Effector memory CD4-positive, alpha-beta T cell (primary cell): ENCODE data around the gene SEMA6C.

Source experiments
- DNase-seq, 3 donors: peaks; one replicate each; pipeline ENCODE4 v3.0.0-alpha.2; 2020
- H3K27ac ChIP-seq: 2 replicates; pipeline ENCODE4 v1.7.0; 2013; ENCODE audit warnings: mild to moderate bottlenecking, low read length, moderate library complexity; ENCODE audit not compliant: insufficient read depth, poor library complexity, severe bottlenecking
- H3K27me3 ChIP-seq: replicated peaks from 2 replicates; pipeline ENCODE4 v1.7.0; 2013; ENCODE audit warnings: mild to moderate bottlenecking, low read length; ENCODE audit not compliant: insufficient read depth, control insufficient read depth, poor library complexity, severe bottlenecking
- H3K36me3 ChIP-seq: 2 replicates; pipeline ENCODE4 v1.7.0; 2013; ENCODE audit warnings: mild to moderate bottlenecking, low read length, moderate library complexity; ENCODE audit not compliant: control insufficient read depth, insufficient read depth
- H3K4me1 ChIP-seq: 2 replicates; pipeline ENCODE4 v1.7.0; 2013; ENCODE audit warnings: low read length, mild to moderate bottlenecking; ENCODE audit not compliant: control insufficient read depth, insufficient read depth, poor library complexity, severe bottlenecking
- H3K4me3 ChIP-seq: 2 replicates; pipeline ENCODE4 v1.7.0; 2013; ENCODE audit warnings: low read length, low read depth, mild to moderate bottlenecking; ENCODE audit not compliant: insufficient read depth, poor library complexity, severe bottlenecking
- H3K9me3 ChIP-seq: 2 replicates; pipeline ENCODE4 v1.7.0; 2013; ENCODE audit warnings: mild to moderate bottlenecking, low read length, moderate library complexity; ENCODE audit not compliant: control insufficient read depth

The SEMA6C gene

DNA sequence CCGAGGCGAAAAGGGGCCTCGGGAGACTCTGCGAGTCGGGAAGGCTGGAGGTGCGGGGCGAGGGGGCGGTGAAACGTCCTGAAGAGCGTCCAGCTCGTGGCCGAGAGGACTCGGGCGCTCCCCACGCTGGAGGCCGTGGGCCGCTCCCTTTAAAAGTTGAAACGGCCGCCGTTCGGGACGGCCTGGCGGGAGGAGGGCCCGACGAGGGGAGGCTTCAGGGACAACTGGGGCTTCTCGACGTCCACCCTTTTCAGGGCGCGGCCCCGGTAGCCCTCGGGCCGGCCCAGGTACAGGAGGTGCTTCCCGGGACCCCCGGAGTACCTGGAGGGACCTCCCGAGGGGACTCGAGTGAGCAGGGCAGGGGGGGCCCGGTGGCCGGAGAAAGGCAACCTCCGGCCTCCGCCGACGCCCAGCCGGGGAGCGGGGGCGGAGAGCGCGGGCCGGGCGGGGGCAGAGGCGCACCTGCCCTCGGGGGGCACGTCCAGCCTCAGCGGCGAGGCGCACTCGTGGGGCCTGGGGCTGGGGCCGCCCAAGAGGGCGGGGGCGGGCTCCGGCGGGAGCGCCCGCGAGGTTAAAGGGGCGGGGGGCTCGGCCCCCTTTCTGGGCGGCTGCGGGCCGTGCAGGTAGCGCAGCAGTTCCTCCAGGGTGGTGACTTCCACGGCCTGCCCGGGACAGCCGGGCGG is 14.0 kb downstream of the SEMA6C start:
- H3K36me3 ChIP-seq, result no peaks in the 10 kb centered on the region
- no peaks in the 10 kb centered on the region for H3K9me3 ChIP-seq
- no peak for DNase-seq
- H3K27me3 ChIP-seq, result no peaks in the 10 kb centered on the region
- H3K4me3 ChIP-seq, result no peak overlapping the region
- H3K4me1 ChIP-seq, result no peaks in the 10 kb centered on the region
- no peak overlapping the region for H3K27ac ChIP-seq

DNA sequence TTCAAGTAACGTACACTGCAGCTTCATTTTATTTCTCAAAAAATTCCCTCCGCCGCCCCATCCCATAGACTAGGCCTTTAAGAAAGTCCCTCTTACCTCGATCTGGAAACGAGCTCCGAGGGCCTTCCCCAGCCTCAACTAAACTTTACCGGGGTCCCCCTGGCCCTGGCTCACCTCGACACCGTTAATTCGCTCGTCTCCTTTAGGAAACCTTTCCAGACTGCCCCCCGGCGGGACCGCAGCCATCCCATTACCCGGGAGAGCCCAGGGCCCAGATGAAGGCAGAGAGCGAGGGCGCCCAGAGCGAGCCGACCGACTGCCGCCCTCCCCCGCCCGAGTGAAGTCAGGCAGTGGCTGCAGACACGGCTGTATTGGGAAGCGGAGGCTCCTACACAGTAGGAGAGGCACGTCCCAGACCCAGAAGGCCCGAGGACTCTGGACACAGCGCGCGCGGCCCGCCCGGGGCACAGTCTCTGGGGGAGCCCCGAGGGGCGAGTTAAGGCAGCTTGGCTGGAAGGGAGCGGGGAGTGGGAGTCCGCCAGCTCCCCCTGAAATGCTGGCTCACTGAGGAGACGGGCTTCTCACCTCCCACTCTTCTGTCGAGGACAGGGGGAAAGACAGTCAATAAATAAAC is 14.6 kb downstream of the SEMA6C start:
- no peak overlapping the region for H3K27ac ChIP-seq
- no peaks in the 10 kb centered on the region for H3K36me3 ChIP-seq
- DNase-seq, result no peak

DNA sequence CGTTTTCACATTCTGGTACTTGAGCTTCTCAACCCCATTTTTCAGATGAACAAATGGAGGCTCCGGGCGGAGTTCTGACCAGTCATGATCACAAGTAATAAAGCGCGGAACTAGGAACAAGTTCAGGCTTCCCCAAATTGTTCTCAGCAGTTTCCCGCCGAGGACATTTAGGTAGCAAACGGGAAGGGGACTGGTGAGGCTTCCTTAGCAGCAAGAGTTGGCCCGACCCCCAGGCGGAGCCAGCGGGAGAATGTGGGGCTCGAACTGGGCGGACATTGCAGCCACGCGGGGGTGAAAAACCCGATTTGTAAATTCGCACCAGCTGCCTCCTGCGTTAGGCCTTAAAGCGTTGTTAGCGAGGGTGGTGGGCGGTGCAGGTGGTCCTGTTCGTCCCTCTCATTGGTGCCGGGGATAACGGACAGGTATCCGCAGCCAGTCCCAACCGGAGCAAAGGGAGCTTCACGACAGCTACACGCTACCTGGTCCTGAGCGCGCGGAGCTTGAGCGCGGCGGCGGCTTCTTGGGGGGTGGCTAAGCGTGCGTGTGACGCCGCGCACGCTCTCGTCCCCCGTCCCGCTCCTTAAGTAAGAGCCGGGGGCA is 15.3 kb downstream of the SEMA6C start:
- Histone ChIP-seq H3K27ac (no peak overlapping the region), H3K27me3 (no peaks in the 10 kb centered on the region), H3K36me3 (no peaks in the 10 kb centered on the region), H3K9me3 (no peaks in the 10 kb centered on the region), H3K4me1 (no peaks in the 10 kb centered on the region), H3K4me3 (peak overlapping the region; percentile 25)
- peak; percentile 18 to 52 (median 37) for DNase-seq

More for the DNA sequence above, 14.6 kb downstream of the SEMA6C start:
- no peaks in the 10 kb centered on the region for H3K4me1 ChIP-seq
- no peaks in the 10 kb centered on the region for H3K9me3 ChIP-seq
- H3K4me3 ChIP-seq, result peak overlapping the region; percentile 25
- H3K27me3 ChIP-seq, result no peaks in the 10 kb centered on the region

DNA sequence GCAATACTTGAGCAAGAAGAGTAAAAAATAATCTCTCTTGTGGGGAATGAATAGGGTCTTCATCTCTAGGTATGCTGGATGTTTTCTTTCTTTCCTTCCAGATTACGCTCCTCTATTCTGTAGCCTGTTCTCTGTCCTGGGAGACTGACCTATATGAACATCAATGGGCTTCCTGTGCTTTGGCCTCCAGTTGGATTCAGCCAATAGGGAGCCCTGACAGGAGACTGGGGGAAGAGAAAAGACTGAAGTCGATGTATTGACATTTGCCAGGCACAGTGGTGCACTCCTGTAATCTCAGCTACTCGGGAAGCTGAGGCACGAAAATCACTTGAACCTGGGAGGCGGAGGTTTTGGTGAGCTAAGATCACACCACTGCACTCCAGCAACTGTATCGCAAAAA is 17.6 kb downstream of the SEMA6C start:
- H3K36me3 ChIP-seq, result no peaks in the 10 kb centered on the region
- no peak overlapping the region for H3K4me3 ChIP-seq
- H3K27ac ChIP-seq, result no peak overlapping the region
- H3K4me1 ChIP-seq, result peaks cover 4% of the 10 kb centered on the region
- no peaks in the 10 kb centered on the region for H3K9me3 ChIP-seq
- H3K27me3 ChIP-seq, result no peaks in the 10 kb centered on the region
- DNase-seq, result no peak

DNA sequence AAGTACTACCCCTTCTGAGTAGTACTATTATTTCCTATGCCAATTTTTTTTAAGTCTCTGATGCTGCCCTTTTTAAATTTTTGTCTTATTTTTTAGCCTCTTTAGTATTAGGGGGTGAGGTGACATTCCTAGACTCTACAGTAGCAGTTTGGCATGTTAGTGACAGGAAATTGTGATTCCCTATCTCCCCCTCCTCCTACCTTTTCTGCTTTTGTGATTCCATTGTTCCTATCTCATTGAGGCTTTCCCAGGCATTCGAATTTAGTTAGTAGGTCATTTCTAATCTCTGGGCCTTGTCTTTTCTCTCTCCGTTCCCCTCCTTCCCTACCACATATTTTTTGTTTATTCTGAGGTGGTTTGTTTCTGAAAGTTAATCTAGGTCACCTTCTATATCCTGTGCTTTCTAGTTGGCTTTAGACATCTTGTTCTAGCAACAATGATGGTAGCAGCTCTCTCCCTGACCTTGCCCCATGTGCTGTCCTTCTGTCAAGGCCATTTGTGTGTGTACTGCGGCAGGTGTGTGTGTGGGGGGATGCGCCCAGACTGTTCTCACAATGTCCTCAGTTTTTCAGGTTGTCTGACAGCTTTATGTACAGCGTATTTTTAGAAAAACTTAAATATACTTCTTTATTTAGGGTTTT is 21.5 kb downstream of the SEMA6C start:
- Histone ChIP-seq H3K36me3 (no peaks in the 10 kb centered on the region), H3K4me3 (no peak overlapping the region), H3K4me1 (peaks cover 4% of the 10 kb centered on the region), H3K27ac (no peak overlapping the region), H3K27me3 (no peaks in the 10 kb centered on the region), H3K9me3 (no peaks in the 10 kb centered on the region)
- no peak for DNase-seq

DNA sequence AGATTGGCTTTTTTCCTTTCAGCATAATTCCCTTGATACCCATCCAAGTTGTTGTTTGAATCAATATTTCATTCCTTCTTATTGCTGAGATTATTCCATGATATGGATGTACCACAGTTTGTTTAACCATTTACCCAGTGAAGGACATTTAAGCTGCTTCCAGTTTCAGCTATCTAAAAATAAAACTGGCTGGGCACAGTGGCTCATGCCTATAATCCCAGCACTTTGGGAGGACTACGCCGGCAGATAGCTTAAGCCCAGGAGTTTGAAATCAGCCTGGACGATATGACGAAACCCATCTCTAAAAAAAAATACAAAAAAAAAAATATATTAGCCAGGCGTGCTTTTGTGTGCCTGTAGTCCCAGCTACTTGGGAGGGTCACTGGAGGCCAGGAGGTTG is 32.6 kb downstream of the SEMA6C start:
- Histone ChIP-seq H3K27me3 (no peaks in the 10 kb centered on the region), H3K4me3 (no peak overlapping the region), H3K27ac (no peak overlapping the region), H3K4me1 (no peaks in the 10 kb centered on the region), H3K36me3 (no peaks in the 10 kb centered on the region), H3K9me3 (no peaks in the 10 kb centered on the region)
- no peak for DNase-seq

DNA sequence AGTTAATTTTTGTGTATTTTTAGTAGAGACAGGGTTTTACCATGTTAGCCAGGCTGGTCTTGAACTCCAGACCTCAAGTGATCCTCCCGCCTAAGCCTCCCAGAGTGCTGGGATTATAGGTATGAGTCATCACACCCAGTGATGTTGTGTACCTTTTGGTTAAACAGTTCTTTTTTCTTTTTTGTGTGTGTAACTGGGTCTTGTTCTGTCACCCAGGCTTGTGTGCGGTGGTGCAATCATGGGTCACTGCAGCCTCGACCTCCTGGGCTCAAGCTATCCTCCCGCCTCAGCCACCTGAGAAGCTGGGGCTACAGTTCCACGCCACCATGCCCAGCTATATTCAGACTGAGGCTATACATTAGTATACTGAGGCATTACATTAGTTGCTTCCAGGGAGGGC is 38.1 kb downstream of the SEMA6C start:
- no peak for DNase-seq
- Histone ChIP-seq H3K27me3 (no peaks in the 10 kb centered on the region), H3K9me3 (no peaks in the 10 kb centered on the region), H3K27ac (no peak overlapping the region), H3K36me3 (peaks cover 4% of the 10 kb centered on the region), H3K4me3 (no peak overlapping the region), H3K4me1 (no peaks in the 10 kb centered on the region)

DNA sequence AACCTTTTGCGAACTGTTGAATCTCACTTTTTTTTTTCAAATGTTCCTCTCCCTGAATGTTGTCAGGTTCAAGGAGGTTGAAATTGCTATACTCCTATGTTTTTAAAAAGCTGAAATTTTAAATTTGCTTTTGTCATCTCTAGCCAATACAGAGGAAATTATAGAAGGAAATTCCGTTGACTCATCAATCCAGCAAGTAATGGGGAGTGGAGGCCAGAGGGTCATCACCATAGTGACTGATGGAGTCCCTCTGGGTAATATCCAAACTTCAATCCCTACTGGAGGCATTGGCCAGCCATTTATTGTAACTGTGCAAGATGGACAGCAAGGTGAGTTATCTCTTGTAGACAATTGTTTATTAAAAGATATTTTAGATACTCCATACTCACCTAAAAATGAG is 39.5 kb downstream of the SEMA6C start:
- Histone ChIP-seq H3K27ac (no peak overlapping the region), H3K4me1 (no peaks in the 10 kb centered on the region), H3K4me3 (no peak overlapping the region), H3K27me3 (no peaks in the 10 kb centered on the region), H3K9me3 (no peaks in the 10 kb centered on the region), H3K36me3 (peaks cover 7% of the 10 kb centered on the region)
- no peak for DNase-seq

DNA sequence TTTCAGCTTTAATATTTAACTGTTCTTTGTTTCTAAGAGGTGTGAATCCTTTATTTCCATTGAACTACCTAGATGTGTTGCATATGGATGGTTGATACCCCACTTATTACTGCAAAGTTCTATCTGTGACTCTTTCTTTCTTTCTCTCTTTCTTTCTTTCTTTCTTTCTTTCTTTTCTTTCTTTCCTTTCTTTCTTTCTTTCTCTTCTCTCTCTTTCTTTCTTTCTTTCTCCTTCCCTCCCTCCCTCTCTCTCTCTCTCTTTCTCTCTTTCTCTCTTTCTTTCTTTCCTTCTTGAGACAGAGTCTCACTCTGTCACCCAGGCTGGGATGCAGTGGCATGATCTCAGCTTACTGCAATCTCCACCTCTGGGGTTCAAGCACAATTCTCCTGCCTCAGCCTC is 41.8 kb downstream of the SEMA6C start:
- no peak overlapping the region for H3K27ac ChIP-seq
- H3K27me3 ChIP-seq, result no peaks in the 10 kb centered on the region
- no peaks in the 10 kb centered on the region for H3K9me3 ChIP-seq
- no peak overlapping the region for H3K4me3 ChIP-seq
- DNase-seq, result no peak
- peaks cover 7% of the 10 kb centered on the region for H3K36me3 ChIP-seq
- no peaks in the 10 kb centered on the region for H3K4me1 ChIP-seq

DNA sequence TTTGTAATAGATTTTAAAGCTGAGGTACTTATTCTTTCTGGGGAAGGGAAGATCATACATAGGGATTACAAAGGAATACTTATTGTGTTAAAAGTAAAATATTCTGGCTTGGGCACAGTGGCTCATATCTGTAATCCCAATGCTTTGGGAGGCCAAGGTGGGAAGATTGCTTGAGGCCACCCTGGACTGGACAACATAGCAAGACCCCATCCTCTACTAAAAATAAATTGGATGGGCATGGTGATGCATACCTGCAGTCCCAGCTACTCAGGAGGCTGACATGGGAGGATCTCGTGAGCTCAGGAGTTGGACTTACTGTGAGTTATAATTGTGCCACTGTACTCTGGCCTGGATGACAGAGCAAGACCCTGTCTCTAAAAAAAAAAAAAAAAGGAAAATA is 48.3 kb downstream of the SEMA6C start:
- Histone ChIP-seq H3K27ac (no peak overlapping the region), H3K4me3 (no peak overlapping the region), H3K9me3 (no peaks in the 10 kb centered on the region), H3K36me3 (peaks cover 10% of the 10 kb centered on the region), H3K4me1 (no peaks in the 10 kb centered on the region), H3K27me3 (no peaks in the 10 kb centered on the region)
- no peak for DNase-seq
